Mucosa of stomach (tissue), 1 donor: Measurements from ENCODE around the gene UBN2.

Source experiments
- H3K27me3 ChIP-seq: one replicate; pipeline ENCODE4 v1.7.0; 2013; ENCODE audit warnings: mild to moderate bottlenecking, low read length; ENCODE audit not compliant: control insufficient read depth, insufficient read depth
- H3K36me3 ChIP-seq: one replicate; pipeline ENCODE4 v1.7.0; 2013; ENCODE audit warnings: low read length; ENCODE audit not compliant: control insufficient read depth, insufficient read depth
- H3K4me1 ChIP-seq: one replicate; pipeline ENCODE4 v1.7.0; 2013; ENCODE audit warnings: mild to moderate bottlenecking, low read length; ENCODE audit not compliant: control insufficient read depth, insufficient read depth
- H3K4me3 ChIP-seq: one replicate; pipeline ENCODE4 v1.7.0; 2013; ENCODE audit warnings: low read length
- H3K9ac ChIP-seq: one replicate; pipeline ENCODE4 v1.7.0; 2013; ENCODE audit warnings: mild to moderate bottlenecking, low read length, moderate library complexity
- H3K9me3 ChIP-seq: one replicate; pipeline ENCODE4 v1.7.0; 2013; ENCODE audit warnings: mild to moderate bottlenecking, low read length, moderate library complexity; ENCODE audit not compliant: control insufficient read depth
- donor health status: Pancreatic carcinoma.

UBN2 gene

DNA sequence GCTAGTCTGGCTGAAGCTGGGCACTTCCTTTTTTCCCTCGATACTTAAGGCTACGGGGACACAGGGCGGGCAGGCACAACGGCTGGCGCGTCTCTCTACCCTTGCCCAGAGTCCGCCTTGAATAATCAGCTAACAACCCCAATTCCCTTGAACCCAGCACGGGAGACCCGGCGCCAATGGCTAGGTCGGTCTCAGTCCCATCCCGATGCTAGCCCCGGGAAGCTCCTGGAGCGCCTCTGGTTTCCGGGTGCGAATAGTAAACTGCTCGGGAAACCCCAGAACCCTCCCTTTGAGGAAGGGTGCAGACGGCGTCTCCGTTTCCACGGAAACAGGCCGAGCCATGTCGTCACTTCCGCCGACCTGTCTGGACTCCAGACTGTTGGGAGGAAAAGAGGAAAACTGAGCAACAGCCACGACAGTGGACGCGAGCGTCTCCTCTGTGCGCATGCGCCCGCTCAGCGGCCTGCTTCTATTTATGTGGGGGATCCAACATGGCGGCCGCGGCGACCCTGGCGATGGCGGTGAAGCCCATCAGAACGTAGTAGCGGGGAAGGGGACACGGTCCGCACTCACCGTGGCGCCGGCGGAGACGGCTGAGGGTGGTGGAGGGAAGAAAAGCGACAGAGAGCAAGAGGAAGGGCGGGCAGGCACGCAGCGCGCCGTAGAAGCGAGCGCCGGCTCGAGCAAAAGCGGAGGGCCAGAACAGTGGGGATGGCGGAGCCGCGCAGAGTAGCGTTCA, at the start of gene UBN2:
Gene UBN2 (plus strand): TSS at position 464 of the 739 bp plus-strand sequence. CDS start 248 bp downstream, at position 712.
- Histone ChIP-seq H3K4me3 (peak within 1 kb of the TSS; percentile 64), H3K9me3 (no peaks in the 10 kb centered on the region), H3K36me3 (no peaks in the 10 kb centered on the region), H3K4me1 (peaks cover 17% of the 10 kb centered on the region), H3K27me3 (no peaks in the 10 kb centered on the region), H3K9ac (peak within 1 kb of the TSS; percentile 92)

DNA sequence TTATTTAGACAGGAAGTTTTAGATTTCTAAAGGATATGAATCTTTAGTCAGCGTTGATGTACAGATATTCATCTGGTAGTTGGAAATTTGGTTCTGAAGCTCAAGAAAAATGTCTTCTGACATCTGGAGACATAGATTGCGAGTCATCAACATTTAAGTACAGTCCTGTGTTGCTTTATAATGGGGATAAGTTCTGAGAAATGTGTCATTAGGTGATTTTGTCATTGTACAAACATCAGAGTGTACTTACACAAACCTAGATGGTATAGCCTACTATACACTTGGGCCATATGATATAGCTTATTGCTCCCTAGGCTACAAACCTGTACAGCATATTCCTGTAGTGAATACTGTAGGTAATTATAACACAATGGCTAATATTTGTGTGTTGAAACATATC, 49.6 kb upstream of the UBN2 start:
- H3K9ac ChIP-seq = no peak overlapping the region
- H3K4me1 ChIP-seq = no peaks in the 10 kb centered on the region
- H3K4me3 ChIP-seq = no peak overlapping the region
- no peaks in the 10 kb centered on the region for H3K27me3 ChIP-seq
- no peaks in the 10 kb centered on the region for H3K9me3 ChIP-seq
- no peaks in the 10 kb centered on the region for H3K36me3 ChIP-seq

DNA sequence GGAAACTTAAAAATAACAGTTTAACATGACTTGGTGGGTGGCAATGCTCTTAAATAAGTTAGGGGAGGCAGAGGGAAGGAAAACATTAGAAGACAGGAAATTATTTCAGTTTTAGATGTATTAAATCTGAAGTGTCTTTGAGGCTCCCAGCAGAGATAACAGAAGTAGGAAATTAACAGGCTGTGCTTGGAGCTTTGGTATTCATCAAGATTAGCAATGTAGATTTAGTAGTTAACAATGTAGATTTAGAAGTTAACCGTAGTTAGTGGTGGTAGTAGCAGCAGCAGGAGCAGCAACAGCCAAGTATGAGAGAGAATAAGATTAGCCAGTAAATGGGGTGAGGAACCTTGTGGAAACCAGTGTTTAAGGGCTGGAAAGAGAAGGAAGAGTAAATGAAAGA, 48.7 kb upstream of the UBN2 start:
- no peaks in the 10 kb centered on the region for H3K9me3 ChIP-seq
- no peaks in the 10 kb centered on the region for H3K36me3 ChIP-seq
- no peaks in the 10 kb centered on the region for H3K27me3 ChIP-seq
- no peaks in the 10 kb centered on the region for H3K4me1 ChIP-seq
- no peak overlapping the region for H3K9ac ChIP-seq
- no peak overlapping the region for H3K4me3 ChIP-seq

DNA sequence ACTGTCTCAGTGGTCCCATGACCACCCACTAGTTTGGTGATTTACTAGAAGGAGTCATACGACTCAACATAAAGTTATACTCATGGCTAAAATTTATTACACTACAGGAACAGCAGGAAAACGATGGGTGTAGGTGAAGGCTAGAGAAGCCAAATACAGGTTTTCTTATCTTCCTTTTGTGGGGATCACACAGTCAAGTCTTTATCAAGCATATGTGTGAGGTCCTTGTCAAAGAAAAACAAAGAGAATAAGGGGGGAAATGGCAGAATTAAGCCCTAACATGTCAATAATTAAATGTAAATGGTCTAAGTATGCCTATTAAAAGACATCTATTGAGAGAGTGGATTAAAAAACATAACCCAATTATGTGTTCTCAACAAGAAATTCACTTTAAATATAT, 47.8 kb upstream of the UBN2 start:
- H3K4me3 ChIP-seq = no peak overlapping the region
- no peaks in the 10 kb centered on the region for H3K4me1 ChIP-seq
- H3K27me3 ChIP-seq = no peaks in the 10 kb centered on the region
- no peaks in the 10 kb centered on the region for H3K9me3 ChIP-seq
- H3K9ac ChIP-seq = no peak overlapping the region
- H3K36me3 ChIP-seq = no peaks in the 10 kb centered on the region

DNA sequence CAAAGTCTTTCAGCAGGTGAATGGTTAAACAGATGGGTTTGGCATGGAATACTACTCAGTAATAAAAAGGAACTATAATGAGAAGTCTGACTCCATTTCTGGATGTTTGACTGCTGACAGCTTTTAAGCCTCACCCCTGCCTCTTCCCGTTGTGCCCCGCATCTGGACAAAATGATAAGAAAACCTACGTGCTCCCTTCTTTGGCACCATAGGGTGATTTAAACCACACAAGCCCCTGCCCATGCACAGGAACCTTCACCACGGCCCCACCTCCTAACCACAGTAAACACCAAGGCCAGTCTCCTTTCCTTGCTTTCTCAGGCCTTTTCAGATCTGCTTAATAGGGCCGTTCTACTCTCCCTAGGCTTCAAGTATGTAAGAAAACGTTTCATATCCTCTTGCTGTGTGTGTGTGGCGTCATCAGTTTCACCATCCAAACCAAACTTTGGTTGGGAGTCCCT, 47.1 kb upstream of the UBN2 start:
- no peaks in the 10 kb centered on the region for H3K27me3 ChIP-seq

DNA sequence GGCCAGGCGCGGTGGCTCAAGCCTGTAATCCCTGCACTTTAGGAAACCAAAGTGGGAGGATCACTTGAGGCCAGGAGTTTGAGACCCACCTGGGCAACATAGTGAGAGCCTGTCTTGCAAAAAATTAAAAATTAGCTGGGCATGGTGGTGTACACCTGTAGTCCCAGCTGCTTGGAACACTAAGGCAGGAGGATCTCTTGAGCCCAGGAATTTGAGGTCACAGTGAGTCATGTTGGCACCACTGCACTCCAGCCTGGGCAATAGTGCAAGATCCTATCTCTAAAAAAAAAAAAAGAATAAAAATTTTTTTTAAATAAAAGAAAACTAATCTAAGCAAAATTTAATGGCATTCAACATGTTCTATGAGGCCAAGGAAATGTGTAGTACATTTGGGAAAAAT, 44.9 kb upstream of the UBN2 start:
- Histone ChIP-seq H3K4me1 (no peaks in the 10 kb centered on the region), H3K4me3 (no peak overlapping the region), H3K36me3 (no peaks in the 10 kb centered on the region), H3K9ac (no peak overlapping the region), H3K27me3 (no peaks in the 10 kb centered on the region), H3K9me3 (no peaks in the 10 kb centered on the region)

More for the DNA sequence above, 47.1 kb upstream of the UBN2 start:
- Histone ChIP-seq H3K4me1 (no peaks in the 10 kb centered on the region), H3K9ac (no peak overlapping the region), H3K36me3 (no peaks in the 10 kb centered on the region), H3K9me3 (no peaks in the 10 kb centered on the region), H3K4me3 (no peak overlapping the region)

DNA sequence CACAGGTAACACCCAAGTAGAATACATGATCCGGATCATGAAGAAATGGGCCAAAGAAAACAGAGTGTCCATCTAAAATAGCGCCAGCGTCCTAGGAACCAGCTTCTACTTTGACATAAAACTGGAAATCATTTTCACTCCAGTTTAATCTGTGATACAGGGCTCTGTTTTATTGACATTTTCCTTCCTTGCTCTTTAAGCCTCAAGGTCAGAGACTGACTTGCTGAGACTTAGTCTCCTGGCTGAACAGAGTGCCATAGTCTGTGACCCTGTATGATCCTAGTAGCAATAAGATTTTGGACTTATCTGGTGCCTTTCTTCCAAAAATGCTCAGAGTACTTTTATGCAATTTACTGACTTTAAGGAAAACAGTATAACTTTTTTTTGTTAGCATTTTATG, 41.7 kb upstream of the UBN2 start:
- H3K27me3 ChIP-seq = no peaks in the 10 kb centered on the region
- no peaks in the 10 kb centered on the region for H3K36me3 ChIP-seq
- H3K4me1 ChIP-seq = no peaks in the 10 kb centered on the region
- no peak overlapping the region for H3K9ac ChIP-seq
- no peaks in the 10 kb centered on the region for H3K9me3 ChIP-seq
- no peak overlapping the region for H3K4me3 ChIP-seq

DNA sequence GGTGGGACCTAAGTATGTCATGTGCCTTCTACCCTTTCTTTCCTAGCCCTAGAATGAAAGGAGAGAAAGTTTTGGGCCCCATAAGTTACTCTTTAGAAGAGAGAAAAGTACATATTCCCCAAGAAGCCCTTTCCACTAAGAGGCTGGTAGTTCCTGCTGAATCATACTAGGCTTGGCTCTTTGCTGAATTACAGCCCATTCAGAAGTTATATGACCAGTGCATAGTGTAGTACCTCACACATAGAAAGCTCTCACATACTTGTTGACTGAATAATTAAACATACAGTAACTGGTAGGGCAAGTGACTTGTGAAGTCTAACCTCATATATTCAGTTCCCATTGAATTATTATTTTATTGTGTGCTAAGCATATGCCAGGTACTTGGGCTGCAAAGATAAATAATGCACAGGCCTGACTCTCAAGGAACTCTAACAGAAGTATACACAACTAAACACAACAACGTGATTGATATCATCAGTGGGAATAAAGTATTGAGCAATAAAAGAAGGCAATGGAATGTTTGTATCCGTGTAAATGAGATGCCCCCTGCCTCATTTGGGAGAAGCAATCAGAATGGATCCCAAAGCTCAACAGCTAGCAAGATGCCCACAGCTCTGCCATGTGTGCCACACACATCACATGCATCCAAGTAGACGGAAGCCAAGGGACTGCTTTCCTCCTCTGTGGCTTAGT, 38.9 kb upstream of the UBN2 start:
- no peaks in the 10 kb centered on the region for H3K27me3 ChIP-seq
- H3K9ac ChIP-seq = no peak overlapping the region

DNA sequence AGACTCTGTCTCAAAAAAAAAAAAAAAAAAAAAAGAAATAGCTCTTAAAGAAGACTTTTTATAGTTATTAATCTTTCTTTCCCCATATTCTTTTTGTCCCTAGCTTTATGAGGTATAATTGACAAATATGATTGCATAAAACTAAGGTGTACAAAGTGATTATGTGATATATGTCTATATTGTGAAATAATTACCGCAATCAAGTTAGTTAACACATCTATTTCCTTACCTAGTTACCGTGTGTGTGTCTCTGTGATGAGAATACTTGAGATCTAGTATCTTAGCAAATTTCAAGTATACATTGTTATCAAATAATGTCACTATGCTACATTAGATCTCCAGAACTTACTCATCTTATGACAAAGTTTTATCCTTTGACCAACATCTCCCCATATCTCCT, 30.7 kb upstream of the UBN2 start:
- Histone ChIP-seq H3K9ac (no peak overlapping the region), H3K9me3 (no peaks in the 10 kb centered on the region), H3K27me3 (no peaks in the 10 kb centered on the region), H3K4me1 (no peaks in the 10 kb centered on the region), H3K4me3 (no peak overlapping the region), H3K36me3 (no peaks in the 10 kb centered on the region)

More for the DNA sequence above, 38.9 kb upstream of the UBN2 start:
- H3K4me1 ChIP-seq = no peaks in the 10 kb centered on the region
- no peak overlapping the region for H3K4me3 ChIP-seq
- no peaks in the 10 kb centered on the region for H3K36me3 ChIP-seq
- H3K9me3 ChIP-seq = no peaks in the 10 kb centered on the region

DNA sequence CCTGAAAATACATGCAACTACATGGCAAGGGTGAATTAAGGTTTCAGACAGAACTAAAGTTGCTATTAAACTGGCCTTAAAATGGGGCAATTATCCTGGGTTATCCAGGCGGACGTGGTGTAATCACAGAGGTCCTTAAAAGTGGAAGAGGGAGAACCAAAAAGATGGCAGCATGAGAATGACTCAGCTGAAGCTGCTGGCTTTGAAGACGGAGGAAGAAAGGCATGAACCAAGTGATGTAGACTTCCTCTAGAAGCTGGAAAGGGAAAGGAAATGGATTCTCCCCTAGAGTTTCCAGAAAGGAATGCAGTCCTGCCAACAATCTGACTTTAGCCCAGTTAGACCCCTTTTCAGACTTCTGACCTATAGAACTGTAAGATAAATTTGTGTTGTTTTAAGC, 27.0 kb upstream of the UBN2 start:
- no peak overlapping the region for H3K4me3 ChIP-seq
- H3K36me3 ChIP-seq = no peaks in the 10 kb centered on the region
- H3K9me3 ChIP-seq = no peaks in the 10 kb centered on the region
- no peaks in the 10 kb centered on the region for H3K27me3 ChIP-seq
- no peak overlapping the region for H3K9ac ChIP-seq
- no peaks in the 10 kb centered on the region for H3K4me1 ChIP-seq

DNA sequence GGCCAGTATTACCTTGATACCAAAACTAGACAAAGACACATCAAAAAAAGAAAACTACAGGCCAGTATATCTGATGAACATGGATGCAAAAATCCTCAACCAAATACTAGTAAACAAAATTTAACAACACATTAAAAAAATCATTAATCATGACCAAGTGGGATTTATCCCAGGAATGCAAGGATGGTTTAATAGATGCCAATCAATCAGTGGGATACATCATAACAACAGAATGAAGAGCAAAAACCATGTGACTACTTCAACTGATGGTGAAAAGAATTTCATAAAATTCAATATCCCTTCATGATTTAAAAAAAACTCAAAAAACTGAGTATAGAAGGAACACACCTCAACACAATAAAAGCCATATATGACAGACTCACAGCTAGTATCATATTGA, 25.2 kb upstream of the UBN2 start:
- no peak overlapping the region for H3K4me3 ChIP-seq
- no peaks in the 10 kb centered on the region for H3K36me3 ChIP-seq
- H3K9me3 ChIP-seq = no peaks in the 10 kb centered on the region
- no peaks in the 10 kb centered on the region for H3K4me1 ChIP-seq
- H3K27me3 ChIP-seq = no peaks in the 10 kb centered on the region
- H3K9ac ChIP-seq = no peak overlapping the region

DNA sequence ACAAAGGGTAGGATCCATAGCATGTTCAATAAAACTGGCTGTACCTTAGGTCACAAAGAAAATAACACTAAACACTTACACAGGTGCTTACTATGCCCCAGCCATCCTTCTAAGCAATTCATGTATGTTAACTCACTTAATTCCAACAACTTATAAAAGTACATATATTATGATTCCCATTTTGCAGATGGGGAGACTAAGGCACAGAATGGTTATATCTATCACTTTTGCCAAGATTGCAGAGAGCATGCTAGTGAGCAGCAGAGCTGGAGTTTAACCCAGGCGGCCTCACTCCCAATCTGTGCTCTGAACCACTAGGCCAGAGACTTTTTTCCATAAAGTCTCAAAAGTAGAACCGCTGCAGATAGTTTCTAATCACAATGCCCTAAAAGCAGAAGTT, 18.9 kb upstream of the UBN2 start:
- Histone ChIP-seq H3K4me1 (no peaks in the 10 kb centered on the region), H3K36me3 (no peaks in the 10 kb centered on the region), H3K27me3 (no peaks in the 10 kb centered on the region), H3K9ac (no peak overlapping the region), H3K4me3 (no peak overlapping the region), H3K9me3 (no peaks in the 10 kb centered on the region)
